GM18502 (cell line): ENCODE results near the gene ATP9B.
A peak's percentile ranks its signal among the peaks of the same experiment; 100 is the strongest.
"Not testable (repeated sequence)": the region's sequence is repeated elsewhere in the genome, so short reads cannot be mapped to it uniquely, and the experiment has no call there.

Experiments used
- ATAC-seq: cut with Tn5 transposase; IDR thresholded peaks from one replicate; pipeline ENCODE4 v1.9.1; 2021; ENCODE audit warnings: mild to moderate bottlenecking; ENCODE audit not compliant: unreplicated experiment, poor library complexity

ATP9B gene

DNA sequence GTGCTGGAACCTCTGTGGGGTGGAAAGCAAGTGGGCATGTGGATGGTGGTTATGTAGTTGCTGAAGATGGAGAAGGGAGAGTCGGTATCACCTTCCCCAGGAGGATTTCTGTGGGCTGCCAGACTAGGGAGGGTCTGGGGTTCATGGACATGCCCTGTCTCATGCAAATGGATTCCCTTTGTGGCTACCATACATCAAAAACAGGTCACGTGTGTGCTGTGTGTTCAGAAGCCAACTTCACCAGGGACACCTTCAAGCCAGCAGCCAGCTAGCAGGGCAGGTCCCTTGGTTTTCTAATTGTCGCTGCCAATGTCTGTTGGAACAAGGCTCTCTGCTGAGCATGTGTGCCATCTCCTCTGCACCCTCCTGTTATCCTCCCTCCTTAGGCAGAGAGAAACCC is 155.2 kb downstream of the ATP9B start:
- no peak for ATAC-seq

DNA sequence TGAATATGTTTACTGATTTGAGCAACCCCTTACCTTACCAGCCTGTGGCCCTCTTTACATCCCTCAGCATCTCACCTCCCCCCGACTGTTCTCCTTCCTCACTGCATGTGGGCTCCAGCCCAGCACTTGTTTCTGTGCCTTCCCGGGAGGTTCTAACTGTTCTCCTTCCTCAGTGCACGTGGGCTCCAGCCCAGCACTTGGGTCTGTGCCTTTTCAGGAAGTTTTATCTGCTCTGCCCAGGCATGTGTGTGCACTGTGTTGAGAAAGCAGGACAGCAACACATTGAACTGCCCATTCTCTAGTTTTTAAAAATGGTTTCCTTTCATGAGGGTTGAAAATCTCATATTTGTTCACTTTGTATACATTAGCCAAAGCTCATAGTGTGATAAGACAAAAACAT is 158.4 kb downstream of the ATP9B start:
- ATAC-seq: no peak

DNA sequence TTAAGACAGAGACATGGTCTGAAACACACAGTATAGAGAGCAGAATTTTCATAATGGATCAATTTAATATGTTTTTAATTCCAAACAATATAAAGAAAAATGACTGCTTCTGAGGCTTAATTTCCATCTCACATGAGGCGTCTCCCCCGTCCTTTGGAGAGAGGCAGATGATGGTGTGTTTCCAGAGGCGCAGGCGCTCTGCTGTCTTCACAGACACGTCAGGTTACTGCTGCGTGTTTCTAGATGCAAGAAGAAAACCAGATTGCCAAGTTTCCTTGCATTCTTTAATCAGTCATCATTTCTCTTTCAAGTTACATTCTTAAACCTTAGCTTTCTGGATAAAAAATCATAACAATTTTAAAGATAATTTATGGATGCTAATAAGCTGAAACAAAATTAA is 160.2 kb downstream of the ATP9B start:
- no peak for ATAC-seq

GRCh38 chr18:79234438-79234837 is 165.2 kb downstream of the ATP9B start:
- ATAC-seq: no peak

DNA sequence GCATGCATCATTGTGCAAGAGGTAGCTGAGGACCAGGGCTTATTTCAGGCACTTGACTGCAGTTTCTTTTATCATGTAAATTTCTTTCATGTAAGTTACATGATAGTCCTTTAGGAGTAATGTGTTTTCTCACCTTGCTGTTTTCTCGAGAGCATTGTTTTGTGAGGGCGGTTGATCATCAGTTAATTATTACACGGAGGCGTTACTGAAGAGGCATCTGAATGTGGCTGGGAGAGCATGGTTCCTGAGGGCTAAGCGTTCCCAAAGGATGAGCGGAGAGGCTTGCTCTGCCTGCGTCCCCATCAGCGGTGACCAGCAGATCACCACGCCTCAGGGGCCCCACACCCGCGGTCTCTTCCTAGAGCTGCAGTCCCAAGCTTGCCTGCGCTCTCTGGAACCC is 170.4 kb downstream of the ATP9B start:
- no peak for ATAC-seq

- no peak for ATAC-seq
Observed at GRCh38 chr18:79241755-79242154, 172.6 kb downstream of the ATP9B start.

DNA sequence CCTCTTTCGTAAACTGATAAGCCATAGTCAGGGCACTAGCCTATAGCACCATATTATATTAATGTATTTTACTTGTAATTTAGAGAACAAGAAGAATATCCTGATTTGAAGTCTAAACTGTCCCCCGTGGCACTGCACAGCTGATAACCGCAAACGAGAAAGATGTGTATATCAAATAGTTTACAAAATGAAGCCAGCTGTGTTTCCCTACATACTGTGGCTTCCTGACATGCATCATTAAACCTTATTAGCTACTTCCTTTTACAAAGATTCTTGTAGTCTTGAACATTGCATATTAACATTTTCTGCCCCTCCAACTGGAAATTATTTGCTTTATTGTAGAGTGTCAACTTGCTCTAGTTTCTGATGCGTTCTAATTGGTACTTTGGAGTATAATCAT is 173.1 kb downstream of the ATP9B start:
- ATAC-seq: no peak

- ATAC-seq: no peak
Observed at GRCh38 chr18:79245517-79246001, 176.4 kb downstream of the ATP9B start.

DNA sequence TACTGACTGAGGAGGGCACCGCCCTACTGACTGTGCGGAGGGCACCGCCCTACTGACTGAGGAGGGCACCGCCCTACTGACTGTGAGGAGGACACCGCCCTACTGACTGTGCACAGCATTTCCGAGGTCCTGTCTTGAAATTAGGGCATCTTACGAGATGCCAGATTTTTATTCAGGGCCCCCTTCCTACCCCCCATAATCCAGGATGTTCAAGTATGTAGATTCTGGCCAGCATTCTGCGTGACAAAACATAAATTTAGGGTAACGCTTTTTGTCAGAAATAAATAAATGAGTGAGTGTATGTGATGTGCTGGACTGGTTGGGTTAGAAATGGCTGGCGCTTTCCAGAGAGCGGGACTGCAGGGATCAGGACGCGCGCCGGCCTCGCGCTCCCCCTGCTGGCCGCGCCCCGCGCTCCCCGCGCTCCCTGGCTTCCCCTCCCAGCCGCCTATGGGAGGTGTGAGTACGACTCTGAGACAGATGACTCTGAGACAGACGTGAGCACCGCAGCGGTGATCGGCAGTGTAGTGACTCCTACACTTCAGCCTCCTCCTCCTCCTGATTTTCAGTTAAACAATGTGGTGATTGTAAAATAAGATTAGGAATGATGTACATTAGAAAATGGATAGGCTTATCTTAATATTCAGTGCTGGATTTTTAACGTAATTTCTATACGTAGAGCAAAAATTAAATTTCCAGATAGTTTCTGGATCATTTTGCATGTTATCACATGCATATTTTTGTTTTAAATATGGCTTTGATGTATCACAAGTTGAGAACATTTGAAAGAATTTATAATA is 177.3 kb downstream of the ATP9B start:
- peak; percentile 100 for ATAC-seq

GRCh38 chr18:79248495-79249060 is 179.4 kb downstream of the ATP9B start:
- no peak for ATAC-seq

GRCh38 chr18:79250301-79250981 is 181.2 kb downstream of the ATP9B start:
- ATAC-seq: no peak

DNA sequence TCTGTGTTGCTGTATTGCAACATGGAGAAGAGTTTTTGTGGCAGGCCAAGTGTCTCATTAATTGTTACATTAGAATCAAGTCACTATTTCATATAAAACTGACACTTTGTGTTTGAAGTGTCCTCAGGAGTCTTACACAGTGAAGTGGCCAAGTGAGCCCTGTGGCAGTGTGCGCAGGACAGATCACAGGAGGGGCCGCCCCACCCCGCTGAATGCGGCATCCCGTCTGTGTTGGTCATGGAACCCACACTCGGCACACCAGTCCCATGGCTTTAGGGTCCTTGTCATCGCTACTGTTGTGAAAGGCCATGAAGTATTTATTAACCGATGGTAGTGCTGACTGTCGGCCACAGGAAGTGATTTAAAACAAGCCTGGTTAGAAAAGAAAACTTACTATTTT is 181.8 kb downstream of the ATP9B start:
- ATAC-seq: no peak

GRCh38 chr18:79252904-79253633 is 183.9 kb downstream of the ATP9B start:
- no peak for ATAC-seq

DNA sequence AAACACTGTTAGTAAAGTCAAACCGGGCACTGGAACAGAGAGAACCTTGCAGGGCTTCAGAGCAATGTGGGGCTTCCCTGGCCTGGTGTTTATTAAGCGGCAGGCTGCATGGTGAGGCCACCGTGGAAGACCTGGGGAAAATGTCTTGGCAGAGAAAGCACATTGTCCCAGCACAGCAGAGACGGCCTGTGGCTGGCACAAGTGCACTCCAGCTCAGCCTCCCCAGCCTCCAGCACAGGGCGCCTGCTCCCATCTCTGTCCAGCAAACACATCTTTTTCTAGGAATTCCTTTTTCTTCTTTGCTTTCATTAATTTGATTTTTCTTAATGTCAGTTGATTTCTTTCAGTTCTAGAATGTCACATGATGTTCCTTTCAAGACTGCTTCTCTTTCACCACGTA is 188.3 kb downstream of the ATP9B start:
- ATAC-seq: no peak

DNA sequence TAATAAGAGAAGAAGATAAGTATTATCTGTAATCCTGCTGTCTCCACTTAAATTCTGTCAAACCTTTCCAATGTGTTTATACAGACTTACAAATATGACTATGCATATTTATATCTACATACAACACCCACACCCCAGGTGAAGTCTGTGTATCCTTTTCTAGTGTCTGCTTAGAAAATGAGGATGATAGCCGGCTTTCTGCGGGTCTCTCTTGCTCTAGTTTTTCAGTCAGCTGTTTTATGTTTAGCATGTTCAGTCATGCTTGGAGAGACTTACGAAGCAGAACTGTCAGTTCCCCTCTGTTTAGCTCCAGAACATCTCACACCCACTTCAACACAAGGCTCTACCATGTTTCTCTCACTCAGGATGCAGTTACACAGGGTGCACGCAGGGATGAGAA is 189.3 kb downstream of the ATP9B start:
- no peak for ATAC-seq

DNA sequence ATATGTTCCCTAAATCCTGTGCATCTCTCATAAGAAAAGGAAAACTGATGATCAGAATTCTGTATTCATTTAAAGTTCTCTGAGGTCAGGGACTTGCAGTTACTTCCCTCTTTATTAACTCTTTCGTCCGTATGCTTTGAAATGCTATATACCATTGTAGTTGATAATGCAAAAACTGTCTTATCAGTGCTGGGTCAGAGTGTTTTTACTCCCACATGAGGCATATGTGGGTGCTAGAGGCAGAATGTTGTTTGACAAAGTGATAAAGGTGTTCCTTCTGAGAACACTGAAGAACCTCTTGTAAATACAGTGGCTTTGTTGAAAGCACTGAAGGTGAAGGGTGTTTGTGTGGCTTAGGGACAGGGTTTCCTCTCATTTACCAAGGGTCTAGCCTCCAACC is 190.0 kb downstream of the ATP9B start:
- no peak for ATAC-seq

GRCh38 chr18:79260023-79260422 is 190.8 kb downstream of the ATP9B start:
- ATAC-seq: no peak

- no peak for ATAC-seq
Observed at GRCh38 chr18:79260510-79260909, 191.3 kb downstream of the ATP9B start.

DNA sequence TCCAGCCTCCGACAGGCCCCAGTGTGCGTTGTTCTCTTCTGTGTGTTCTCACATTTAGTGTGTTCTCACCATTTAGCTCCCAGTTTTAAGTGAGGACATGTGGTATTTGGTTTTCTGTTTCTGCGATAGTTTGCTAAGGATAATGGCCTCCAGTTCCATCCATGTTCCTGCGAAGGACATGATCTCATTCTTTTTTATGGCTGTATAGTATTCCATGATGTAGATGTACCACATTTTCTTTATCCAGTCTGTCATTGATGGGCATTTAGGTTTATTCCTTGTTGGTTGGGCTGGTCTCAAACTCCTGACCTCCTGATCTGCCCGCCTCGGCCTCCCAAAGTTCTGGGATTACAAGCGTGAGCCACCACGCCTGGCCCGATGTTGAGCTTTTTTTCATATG is 195.9 kb downstream of the ATP9B start:
- ATAC-seq: not testable (repeated sequence)

GRCh38 chr18:79271812-79272211 is 202.6 kb downstream of the ATP9B start:
- not testable (repeated sequence) for ATAC-seq

GRCh38 chr18:79272916-79273315 is 203.7 kb downstream of the ATP9B start:
- no peak for ATAC-seq
